C4-2B (cell line): ENCODE data around the gene ZP1.

Experiments used
- ZFX ChIP-seq: fragments of 450-650 bp; IDR thresholded peaks from 2 replicates; pipeline ENCODE4 v1.6.1; 2017
- TF ChIP-seq, protein P1 (sequence below): fragments of 450-650 bp; conservative IDR thresholded peaks from 2 replicates; pipeline ENCODE4 v1.5.1; 2017; ENCODE audit warnings: mild to moderate bottlenecking

DNA sequence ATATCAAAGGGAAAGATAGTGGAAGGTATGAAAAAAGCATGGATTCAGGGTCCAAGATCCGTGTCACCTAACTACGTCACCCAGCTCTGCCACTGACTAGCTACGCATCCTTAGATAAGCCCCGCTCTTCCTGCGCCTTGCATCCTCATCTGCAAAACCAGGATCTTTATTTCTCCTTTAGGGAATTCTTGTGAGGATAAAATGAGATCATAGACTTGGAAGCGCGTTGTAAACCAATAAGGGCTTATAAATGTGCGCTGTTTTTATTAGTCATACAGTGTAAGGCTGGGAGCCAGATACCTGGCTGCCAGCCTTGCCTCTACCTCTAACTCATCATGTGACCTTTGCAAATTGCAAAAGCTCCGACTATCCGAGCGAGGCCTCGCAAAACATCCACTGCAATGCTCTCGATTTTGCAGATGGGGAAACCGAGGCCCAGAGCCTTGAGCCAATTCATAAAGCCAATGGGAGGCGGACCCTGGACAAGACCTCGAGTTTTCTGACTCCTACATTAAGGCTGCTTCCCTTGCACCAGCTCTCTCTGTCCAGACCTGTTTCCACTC, 38.3 kb downstream of the ZP1 start:
- TF ChIP-seq, protein P1, sequence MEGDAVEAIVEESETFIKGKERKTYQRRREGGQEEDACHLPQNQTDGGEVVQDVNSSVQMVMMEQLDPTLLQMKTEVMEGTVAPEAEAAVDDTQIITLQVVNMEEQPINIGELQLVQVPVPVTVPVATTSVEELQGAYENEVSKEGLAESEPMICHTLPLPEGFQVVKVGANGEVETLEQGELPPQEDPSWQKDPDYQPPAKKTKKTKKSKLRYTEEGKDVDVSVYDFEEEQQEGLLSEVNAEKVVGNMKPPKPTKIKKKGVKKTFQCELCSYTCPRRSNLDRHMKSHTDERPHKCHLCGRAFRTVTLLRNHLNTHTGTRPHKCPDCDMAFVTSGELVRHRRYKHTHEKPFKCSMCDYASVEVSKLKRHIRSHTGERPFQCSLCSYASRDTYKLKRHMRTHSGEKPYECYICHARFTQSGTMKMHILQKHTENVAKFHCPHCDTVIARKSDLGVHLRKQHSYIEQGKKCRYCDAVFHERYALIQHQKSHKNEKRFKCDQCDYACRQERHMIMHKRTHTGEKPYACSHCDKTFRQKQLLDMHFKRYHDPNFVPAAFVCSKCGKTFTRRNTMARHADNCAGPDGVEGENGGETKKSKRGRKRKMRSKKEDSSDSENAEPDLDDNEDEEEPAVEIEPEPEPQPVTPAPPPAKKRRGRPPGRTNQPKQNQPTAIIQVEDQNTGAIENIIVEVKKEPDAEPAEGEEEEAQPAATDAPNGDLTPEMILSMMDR: no peak
- TF ChIP-seq ZFX: no peak
